Measurements from ENCODE around the gene GALNT15. TPM values are rescaled to one million over a fixed set of nuclear protein-coding genes. Genes with fewer than 3 reads are reported as not detected.

GALNT15 gene
- total and polyA plus RNA-seq, 12 donors, result 2.9 to 22.8 (median 12.8) TPM

GRCh38 chr3:16262174-16262573 lies 87.7 kb downstream of the GALNT15 start:
- H3K4me3 ChIP-seq, result no peak overlapping the region
- TF ChIP-seq CTCF (IDR thresholded peaks at IDR 0.05) (no peak), POLR2A (IDR thresholded peaks at IDR 0.05) (no peak)
- H3K4me1 ChIP-seq (replicated peaks in 1 of 2), result peaks cover 12 to 36% of the 10 kb centered on the region in 2 donors
- no peaks in the 10 kb centered on the region for H3K27me3 ChIP-seq
- H3K36me3 ChIP-seq (replicated peaks in 1 of 2), result peaks cover 0 to 13% of the 10 kb centered on the region in 2 donors
- 66 to 77% (median 75%) methylated on average over 4 of the region's 4 CpGs for WGBS, 4 donors
- no peaks in the 10 kb centered on the region for H3K9me3 ChIP-seq (replicated peaks in 1 of 3)
- no peak for DNase-seq
- intact Hi-C loops (cut with DNase I), result no loop called here
- no peak overlapping the region for H3K27ac ChIP-seq

DNA sequence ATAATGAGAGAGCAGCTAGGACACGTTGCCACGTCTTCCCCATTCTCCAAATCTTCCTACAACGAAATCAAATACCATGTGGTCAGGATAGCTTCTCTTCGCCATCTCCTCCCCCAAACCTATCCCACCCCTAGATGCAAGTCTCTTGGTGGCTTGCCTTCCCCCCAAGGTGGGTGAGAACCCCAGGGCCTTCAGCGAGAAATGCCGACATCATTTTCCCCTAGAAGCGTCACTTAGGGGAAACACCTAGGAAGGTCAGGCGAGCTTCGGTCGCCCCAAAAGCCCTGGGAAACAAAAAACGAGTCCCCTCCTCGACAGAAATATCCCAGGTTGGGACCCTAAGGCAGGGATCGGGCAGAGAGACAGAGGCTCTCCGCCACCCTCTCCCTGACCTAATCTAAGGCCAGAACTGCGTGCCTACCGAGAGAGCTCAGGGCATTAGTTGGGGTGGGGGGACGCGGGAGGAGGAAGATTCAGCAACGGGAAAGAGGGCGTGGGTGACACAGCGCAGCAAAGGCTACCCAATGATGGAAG lies 89.8 kb downstream of the GALNT15 start:
- Histone ChIP-seq H3K27me3 (no peaks in the 10 kb centered on the region), H3K4me3 (peak overlapping the region; percentile 7 to 99 (median 69)), H3K27ac (peak overlapping the region; percentile 31 to 95 (median 87)), H3K9me3 (replicated peaks in 1 of 3) (no peaks in the 10 kb centered on the region), H3K36me3 (replicated peaks in 1 of 2) (peaks cover 0 to 13% of the 10 kb centered on the region in 2 donors), H3K4me1 (replicated peaks in 1 of 2) (peaks cover 12 to 51% of the 10 kb centered on the region in 2 donors)
- intact Hi-C loops (cut with DNase I), result no loop called here
- peak in 1 of 7 donors; percentile 17 for DNase-seq
- 1 to 2% (median 1%) methylated on average over 21 of the region's 21 CpGs for WGBS, 4 donors
- TF ChIP-seq POLR2A (IDR thresholded peaks at IDR 0.05) (no peak), CTCF (IDR thresholded peaks at IDR 0.05) (no peak)

DNA sequence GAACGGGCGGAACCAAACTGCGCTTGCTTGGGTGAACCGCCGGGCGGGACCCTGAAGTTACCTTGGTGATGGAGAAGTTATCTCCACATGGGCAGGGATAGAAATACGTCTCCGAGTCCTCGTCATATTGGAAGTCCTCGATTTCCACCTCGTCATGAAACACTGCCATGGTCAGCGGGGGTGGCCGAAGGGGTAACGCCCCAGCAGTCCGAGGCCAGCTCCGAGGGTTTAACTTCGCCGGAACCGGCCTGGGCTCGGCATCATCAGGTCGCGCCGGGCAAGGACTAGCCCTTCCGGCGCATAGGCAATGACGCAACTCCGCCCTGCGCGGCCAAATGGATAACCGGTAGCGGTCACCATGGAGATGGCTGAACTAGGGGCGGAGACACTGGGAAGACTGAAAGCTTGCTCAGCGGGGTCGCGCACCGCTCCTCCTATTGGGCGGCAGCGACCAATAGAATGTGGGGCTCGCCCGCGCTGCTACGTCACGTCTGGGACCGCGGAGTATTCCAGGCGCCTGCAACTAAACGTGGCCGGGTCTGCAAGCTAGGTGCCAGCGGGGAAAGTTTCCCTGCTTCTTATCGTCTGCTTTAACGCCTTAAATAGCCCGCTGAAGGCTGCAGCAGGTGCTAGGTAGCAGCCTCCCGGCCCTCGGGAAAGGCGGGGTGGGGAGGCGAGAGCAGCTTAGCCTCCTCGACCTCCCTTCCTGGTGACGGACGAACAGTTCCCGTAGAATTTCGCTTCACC lies 90.4 kb downstream of the GALNT15 start, which contains the start of the genes DPH3 and OXNAD1:
Gene DPH3 (minus strand): TSS at position 236 of the 747 bp plus-strand sequence. CDS start 67 bp downstream, at position 169.
Gene OXNAD1 (plus strand): TSS at position 505 of the 747 bp plus-strand sequence. CDS start 5,741 bp downstream, outside the sequence.
- TF ChIP-seq POLR2A (IDR thresholded peaks at IDR 0.05), result peak; percentile 24 to 92
- peak in 4 of 6 experiments; percentile 39 to 65 (median 50) for TF ChIP-seq CTCF (IDR thresholded peaks at IDR 0.05)
- H3K36me3 ChIP-seq (replicated peaks in 1 of 2), result peaks cover 0 to 10% of the 10 kb centered on the region in 2 donors
- intact Hi-C loops (cut with DNase I), result loop anchor here in 1 of 2 donors (5.0 kb wide), 1 partner anchor 287 kb away; no protein-coding TSS in a partner anchor
- peak within 1 kb of the TSS; percentile 85 to 95 (median 90) for H3K27ac ChIP-seq
- H3K4me3 ChIP-seq, result peak within 1 kb of the TSS; percentile 7 to 99 (median 69)
- 0 to 1% (median 0%) methylated on average over 30 to 61 of the region's 61 CpGs for WGBS, 4 donors
- DNase-seq, result peak; percentile 100
- peaks cover 12 to 51% of the 10 kb centered on the region in 2 donors for H3K4me1 ChIP-seq (replicated peaks in 1 of 2)
- no peaks in the 10 kb centered on the region for H3K27me3 ChIP-seq
- no peaks in the 10 kb centered on the region for H3K9me3 ChIP-seq (replicated peaks in 1 of 3)

- intact Hi-C loops (cut with DNase I), result loop anchor here in 1 of 2 donors (5.0 kb wide), 1 partner anchor 287 kb away; no protein-coding TSS in a partner anchor
- TF ChIP-seq POLR2A (IDR thresholded peaks at IDR 0.05) (no peak), CTCF (IDR thresholded peaks at IDR 0.05) (no peak)
Observed at GRCh38 chr3:16265455-16265786, 90.9 kb downstream of the GALNT15 start.

More at GRCh38 chr3:16265455-16265786, 90.9 kb downstream of the GALNT15 start:
- Histone ChIP-seq H3K27ac (peak overlapping the region; percentile 85 to 95 (median 90)), H3K27me3 (no peaks in the 10 kb centered on the region), H3K36me3 (replicated peaks in 1 of 2) (peaks cover 0 to 8% of the 10 kb centered on the region in 2 donors), H3K4me1 (replicated peaks in 1 of 2) (peaks cover 12 to 51% of the 10 kb centered on the region in 2 donors), H3K9me3 (replicated peaks in 1 of 3) (no peaks in the 10 kb centered on the region), H3K4me3 (peak overlapping the region in 3 of 4 donors; percentile 52 to 79 (median 56))
- no peak for DNase-seq
- WGBS, 4 donors, result 0 to 2% (median 1%) methylated on average over 6 of the region's 6 CpGs
